ENCODE measurements around the gene SMIM1.
A peak's percentile ranks its signal among the peaks of the same experiment; 100 is the strongest.

The SMIM1 gene

GRCh38 chr1:3756394-3756793 lies 16.2 kb upstream of the SMIM1 start:
- no peak for DNase-seq (ENCODE audit: low spot score)

- DNase-seq (ENCODE audit: low spot score), result no peak
These were observed 13.4 kb upstream of the SMIM1 start for GRCh38 chr1:3759164-3759563.

DNA sequence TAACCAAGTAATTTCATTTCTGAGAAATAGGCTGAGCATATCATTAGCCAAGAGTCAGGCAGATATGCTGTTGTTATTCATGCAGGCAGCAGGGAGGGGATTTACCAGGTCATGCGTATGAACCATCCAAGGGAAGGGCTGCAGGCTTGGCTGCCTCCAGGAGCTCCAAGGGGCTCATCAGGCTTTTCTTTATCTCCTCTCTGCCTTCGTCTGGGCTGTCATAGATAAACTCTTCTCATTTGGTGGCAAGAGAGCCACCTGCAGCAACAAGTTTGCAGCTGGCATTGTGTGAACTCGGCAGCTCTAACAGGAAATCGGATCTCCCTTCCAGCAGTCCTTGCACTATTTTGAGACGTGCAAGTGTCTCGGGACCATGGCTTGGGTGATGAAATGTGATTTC lies 12.8 kb upstream of the SMIM1 start:
- no peak for DNase-seq (ENCODE audit: low spot score)

- DNase-seq (ENCODE audit: low spot score), result no peak
These were observed 11.1 kb upstream of the SMIM1 start for GRCh38 chr1:3761296-3762010.

DNA sequence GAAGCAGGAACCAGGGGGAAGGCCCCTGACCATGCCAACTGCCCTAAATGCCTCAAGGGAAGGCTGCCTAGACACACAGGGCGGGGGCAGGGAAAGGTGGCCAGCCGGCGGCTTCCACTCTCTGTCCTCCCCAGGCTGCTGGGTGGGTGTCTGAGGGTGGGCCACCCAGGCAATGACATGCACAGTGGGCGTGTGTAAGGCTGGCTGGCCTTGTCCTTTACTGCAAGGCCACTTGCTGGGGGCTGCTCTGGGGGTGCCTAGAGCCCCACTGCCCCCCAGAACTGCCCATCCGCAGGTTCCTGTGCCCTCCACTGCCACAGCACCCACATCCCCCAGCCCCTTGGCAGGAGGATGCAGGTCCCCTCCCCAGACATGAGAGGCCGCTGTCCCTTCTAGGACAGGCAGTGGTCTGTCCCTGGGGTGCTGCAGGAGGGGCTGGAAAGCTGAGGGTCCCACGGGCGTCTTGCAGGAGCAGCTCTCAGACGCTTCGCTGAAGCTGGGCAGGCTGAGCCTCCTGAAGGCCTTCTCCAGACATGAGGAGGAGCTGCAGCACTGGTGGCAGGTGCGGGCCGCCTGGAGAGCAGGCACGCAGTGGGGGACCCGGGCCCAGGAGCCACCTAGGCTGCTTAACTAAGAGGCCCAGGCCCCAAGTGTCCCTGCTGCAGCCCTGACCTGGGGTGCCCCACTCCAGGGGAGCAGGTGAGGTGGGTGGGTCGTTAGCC lies 10.2 kb upstream of the SMIM1 start:
- DNase-seq (ENCODE audit: low spot score), result no peak

DNA sequence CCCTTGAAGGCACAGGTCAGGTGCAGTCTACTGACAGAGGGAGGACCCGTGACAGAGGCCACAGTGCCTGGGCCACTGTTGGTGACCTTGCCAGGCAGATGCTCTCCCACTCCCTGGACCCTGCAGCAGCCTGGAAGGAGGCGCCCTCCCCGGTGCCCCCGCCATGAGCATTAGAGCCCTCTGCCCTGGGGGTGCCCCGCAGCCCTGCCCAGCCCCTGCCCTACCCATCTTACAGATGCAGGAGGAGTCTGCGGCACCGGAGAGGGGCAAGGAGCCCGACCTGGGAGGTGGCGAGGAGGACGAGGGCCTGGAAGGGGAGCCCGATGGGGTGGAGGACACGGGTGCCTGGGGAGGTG lies 9.7 kb upstream of the SMIM1 start:
- DNase-seq (ENCODE audit: low spot score), result no peak

GRCh38 chr1:3763351-3764125 lies 9.0 kb upstream of the SMIM1 start:
- DNase-seq (ENCODE audit: low spot score), result no peak

GRCh38 chr1:3767328-3767925 lies 5.1 kb upstream of the SMIM1 start:
- DNase-seq (ENCODE audit: low spot score), result no peak

- DNase-seq (ENCODE audit: low spot score), result no peak
These were observed 3.6 kb upstream of the SMIM1 start for GRCh38 chr1:3768811-3769390.

GRCh38 chr1:3770047-3770765 lies 2.3 kb upstream of the SMIM1 start:
- no peak for DNase-seq (ENCODE audit: low spot score)

DNA sequence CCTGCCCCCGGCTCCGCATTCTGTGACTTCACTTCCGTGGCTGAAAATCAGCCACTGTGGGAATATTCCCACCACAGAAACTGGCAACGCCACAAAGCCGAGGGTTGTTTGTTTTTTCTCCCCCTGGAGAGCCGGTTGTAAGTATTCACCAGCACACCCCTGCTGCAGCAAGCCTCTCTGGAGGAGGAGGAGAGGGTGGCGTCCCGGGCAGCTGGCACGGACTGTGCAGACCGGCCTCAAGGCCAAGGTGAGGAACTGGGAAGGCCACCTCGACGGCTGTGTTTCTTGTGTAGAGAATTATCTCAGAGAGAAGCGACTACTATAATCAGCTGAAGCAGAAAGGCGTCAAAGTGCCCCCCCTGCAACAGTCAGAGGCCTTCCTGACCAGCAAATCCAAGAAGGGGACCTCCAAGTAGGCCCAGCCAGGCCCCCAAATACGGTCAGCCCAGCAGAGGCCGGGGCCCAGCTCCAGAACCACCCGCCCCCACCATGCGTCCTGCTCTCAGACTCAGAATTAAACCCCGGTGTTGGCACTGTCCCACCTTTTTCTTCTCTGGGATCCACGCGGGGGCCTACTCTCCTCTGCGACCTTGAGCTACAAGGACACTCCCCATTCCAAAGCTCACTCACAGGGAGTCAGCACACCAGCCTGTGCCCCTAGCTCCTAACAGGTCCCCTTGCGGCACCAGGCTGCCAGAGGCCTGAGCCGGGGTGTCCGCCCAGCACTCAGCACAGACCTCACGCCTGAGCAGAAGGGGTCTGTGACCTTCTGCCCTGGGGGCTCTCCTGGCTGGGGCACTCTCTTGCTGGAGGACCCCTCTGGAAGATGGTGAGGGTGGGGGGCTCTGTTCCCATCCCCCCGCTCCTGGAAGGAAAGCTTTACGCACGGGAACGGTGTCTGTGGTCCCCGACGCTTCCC lies 1.2 kb upstream of the SMIM1 start:
- DNase-seq (ENCODE audit: low spot score), result no peak

DNA sequence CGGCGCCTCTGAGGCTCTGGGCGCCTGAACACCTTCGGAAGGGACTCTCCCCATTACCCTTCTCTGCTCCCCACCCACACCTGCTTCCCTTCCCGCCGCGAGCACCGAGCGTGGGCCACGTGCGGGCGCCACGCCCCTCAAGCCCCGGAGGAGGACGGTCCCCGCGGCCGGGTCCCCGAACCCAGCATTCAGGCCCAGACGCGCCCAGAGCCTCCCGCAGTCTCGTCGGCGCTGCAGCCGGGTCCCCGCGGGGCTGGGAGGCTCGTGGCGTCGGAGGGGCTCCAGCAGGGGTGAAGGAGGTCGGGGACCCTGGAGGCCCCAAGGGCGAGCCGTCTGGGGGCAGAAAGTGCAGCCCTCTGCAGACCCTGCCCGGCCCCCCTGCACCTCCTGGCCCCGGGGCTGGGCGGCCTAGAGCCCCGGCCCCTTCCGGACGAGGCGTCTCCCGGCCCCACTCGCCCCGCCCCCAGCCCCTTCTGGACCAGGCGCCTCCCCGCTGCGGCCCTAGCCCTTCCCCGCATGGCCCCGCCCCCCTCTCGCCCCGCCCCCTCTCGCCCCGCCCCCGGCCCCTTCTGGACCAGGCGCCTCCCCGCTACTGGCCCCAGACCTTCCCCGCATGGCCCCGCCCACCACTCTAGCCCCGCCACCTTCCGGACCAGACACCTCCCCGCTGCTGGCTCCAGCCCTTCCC lies 378 bp upstream of the SMIM1 start:
- peak; percentile 89 for DNase-seq (ENCODE audit: low spot score)

GRCh38 chr1:3773572-3774275 lies 1.2 kb downstream of the SMIM1 start:
- DNase-seq (ENCODE audit: low spot score), result no peak

DNA sequence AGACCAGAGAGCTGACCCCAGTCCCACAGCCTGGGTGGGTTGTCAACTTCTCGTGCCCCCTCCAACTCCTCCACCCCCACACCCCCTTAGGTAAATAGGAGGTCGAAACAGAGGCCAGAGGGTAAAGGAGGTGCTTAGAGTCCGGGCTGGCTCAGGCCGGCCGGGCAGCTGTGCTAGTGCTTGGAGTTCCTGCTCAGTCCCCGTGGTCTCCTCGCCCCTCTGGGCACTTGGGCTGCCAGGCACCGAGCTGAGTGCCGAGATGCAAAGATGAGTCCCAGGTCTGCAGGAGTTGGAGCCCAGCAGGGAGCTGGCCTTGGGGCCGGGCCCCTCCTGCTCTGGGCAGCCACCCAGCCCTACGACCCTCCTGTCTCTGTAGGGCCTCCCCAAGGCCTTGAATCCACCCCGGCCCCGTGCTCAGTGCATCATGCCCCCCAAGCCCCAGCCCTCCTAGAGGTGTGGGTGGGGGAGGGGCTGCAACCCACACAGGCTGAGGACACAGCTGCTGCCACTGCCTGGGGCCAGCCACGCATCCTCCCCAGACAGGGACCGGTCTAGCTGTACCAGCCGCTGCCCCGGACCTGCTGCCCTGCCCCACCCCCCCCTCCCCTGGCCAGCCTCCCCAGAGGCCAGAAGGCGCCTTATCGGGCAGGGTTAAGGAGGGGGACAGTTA lies 1.9 kb downstream of the SMIM1 start:
- DNase-seq (ENCODE audit: low spot score), result no peak

DNA sequence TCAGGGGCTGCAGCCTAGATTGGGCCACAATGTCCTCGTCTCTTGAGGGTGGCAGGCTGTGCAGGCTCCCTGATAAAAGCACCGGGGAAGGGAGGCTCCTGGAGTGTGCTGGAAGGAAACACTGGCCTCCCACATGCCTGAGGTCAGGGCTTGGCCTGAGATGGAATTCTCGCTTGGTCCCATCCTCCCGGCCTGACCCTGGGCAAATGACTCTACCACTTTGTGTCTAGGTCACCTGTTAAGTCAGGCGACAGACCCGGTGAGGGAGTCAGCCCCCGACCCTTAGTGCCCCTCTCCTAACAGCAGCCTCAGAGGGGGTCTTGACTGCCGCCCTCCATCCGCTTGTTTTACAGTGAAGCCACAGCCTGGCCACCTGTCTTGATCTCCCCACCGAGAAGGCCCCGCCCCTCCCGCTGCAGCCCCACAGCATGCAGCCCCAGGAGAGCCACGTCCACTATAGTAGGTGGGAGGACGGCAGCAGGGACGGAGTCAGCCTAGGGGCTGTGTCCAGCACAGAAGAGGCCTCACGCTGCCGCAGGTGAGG lies 2.5 kb downstream of the SMIM1 start:
- no peak for DNase-seq (ENCODE audit: low spot score)

- DNase-seq (ENCODE audit: low spot score), result peak; percentile 37
These were observed 3.1 kb downstream of the SMIM1 start for GRCh38 chr1:3775490-3776230.

DNA sequence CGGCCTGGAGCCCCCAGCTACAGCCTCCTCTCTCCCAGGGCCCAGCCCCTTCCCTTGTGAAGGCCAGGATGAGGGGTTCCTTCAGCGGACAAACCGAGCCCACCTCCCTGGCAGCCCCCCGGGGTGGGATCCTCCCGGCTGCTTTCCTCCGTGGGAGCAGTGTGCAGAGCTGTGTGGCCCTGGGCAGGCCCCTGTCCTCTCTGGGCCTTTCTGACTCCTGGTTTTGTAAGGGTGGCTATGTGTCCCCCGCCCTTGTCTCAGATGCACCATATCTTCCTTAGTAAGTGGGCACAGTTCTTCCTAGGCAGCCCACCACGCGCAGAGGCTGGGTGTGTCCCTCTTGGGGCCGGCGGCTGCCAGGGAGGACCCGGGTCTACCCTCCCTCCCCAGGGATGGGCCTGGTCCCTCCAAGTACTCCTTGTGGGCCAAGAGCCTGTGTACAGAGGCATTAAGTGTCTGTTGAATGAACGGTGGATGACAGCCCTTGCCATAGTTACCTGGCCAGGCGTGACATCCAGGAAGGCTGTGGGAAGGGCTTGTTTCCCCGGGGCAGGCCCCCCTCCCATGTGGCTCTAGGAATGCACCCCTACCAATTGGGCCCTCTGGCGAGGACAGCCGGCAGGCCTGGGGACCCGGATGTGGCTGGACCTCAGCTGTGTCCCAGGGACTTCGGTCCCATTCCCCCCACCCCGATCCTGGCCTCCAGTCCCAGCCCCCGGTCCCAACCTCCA lies 3.8 kb downstream of the SMIM1 start:
- no peak for DNase-seq (ENCODE audit: low spot score)

Data from CD4-positive, alpha-beta T cell treated with Interleukin-15 for 4 hours (primary cell).